ENCODE data around the gene NAT16.

The NAT16 gene

GRCh38 chr7:101223528-101223927 is 43.4 kb upstream of the NAT16 start:
- Histone ChIP-seq H3F3A (ENCODE audit: control insufficient read depth, insufficient read depth) (no peaks in the 10 kb centered on the region), H3K4me3 (ENCODE audit: low read length) (no peak overlapping the region), H3K9me3 (ENCODE audit: control insufficient read depth, insufficient read depth, low read length) (no peaks in the 10 kb centered on the region), H3K4me1 (ENCODE audit: control insufficient read depth, low read length) (peaks cover 7% of the 10 kb centered on the region), H4K20me1 (ENCODE audit: control insufficient read depth, insufficient read depth, low read depth, low read length) (no peaks in the 10 kb centered on the region), H3K27me3 (ENCODE audit: control insufficient read depth, low read length) (no peaks in the 10 kb centered on the region), H3K79me2 (ENCODE audit: control insufficient read depth, low read length) (peaks cover 30% of the 10 kb centered on the region), H3K36me3 (ENCODE audit: control insufficient read depth, low read length) (peaks cover 17% of the 10 kb centered on the region), H3K4me2 (ENCODE audit: low read length) (no peak overlapping the region), H3K9me2 (replicated peaks; ENCODE audit: control insufficient read depth, low read length) (no peaks in the 10 kb centered on the region), H3K27ac (ENCODE audit: low read depth, low read length) (no peak overlapping the region)
- TF ChIP-seq EZH2phosphoT487 (IDR thresholded peaks at IDR 0.05; ENCODE audit: borderline replicate concordance, low read length) = no peak

GRCh38 chr7:101222275-101222830 is 42.3 kb upstream of the NAT16 start:
- Histone ChIP-seq H3K27me3 (ENCODE audit: control insufficient read depth, low read length) (no peaks in the 10 kb centered on the region), H3K9me2 (replicated peaks; ENCODE audit: control insufficient read depth, low read length) (no peaks in the 10 kb centered on the region), H3F3A (ENCODE audit: control insufficient read depth, insufficient read depth) (no peaks in the 10 kb centered on the region), H4K20me1 (ENCODE audit: control insufficient read depth, insufficient read depth, low read depth, low read length) (no peaks in the 10 kb centered on the region), H3K79me2 (ENCODE audit: control insufficient read depth, low read length) (peaks cover 35% of the 10 kb centered on the region), H3K4me2 (ENCODE audit: low read length) (no peak overlapping the region), H3K27ac (ENCODE audit: low read depth, low read length) (no peak overlapping the region), H3K4me3 (ENCODE audit: low read length) (no peak overlapping the region), H3K4me1 (ENCODE audit: control insufficient read depth, low read length) (peaks cover 10% of the 10 kb centered on the region), H3K36me3 (ENCODE audit: control insufficient read depth, low read length) (peaks cover 17% of the 10 kb centered on the region), H3K9me3 (ENCODE audit: control insufficient read depth, insufficient read depth, low read length) (no peaks in the 10 kb centered on the region)
- TF ChIP-seq CTCF (IDR thresholded peaks at IDR 0.05; ENCODE audit: low read depth, low read length, poor library complexity, severe bottlenecking) (no peak), EZH2phosphoT487 (IDR thresholded peaks at IDR 0.05; ENCODE audit: borderline replicate concordance, low read length) (no peak)

- no peaks in the 10 kb centered on the region for H3K9me3 ChIP-seq (ENCODE audit: control insufficient read depth, insufficient read depth, low read length)
- no peaks in the 10 kb centered on the region for H3F3A ChIP-seq (ENCODE audit: control insufficient read depth, insufficient read depth)
- peaks cover 13% of the 10 kb centered on the region for H3K36me3 ChIP-seq (ENCODE audit: control insufficient read depth, low read length)
- H3K79me2 ChIP-seq (ENCODE audit: control insufficient read depth, low read length) = peaks cover 37% of the 10 kb centered on the region
- H3K9me2 ChIP-seq (replicated peaks; ENCODE audit: control insufficient read depth, low read length) = no peaks in the 10 kb centered on the region
- no peaks in the 10 kb centered on the region for H3K27me3 ChIP-seq (ENCODE audit: control insufficient read depth, low read length)
- H4K20me1 ChIP-seq (ENCODE audit: control insufficient read depth, insufficient read depth, low read depth, low read length) = no peaks in the 10 kb centered on the region
- TF ChIP-seq EZH2phosphoT487 (IDR thresholded peaks at IDR 0.05; ENCODE audit: borderline replicate concordance, low read length) (no peak), CTCF (IDR thresholded peaks at IDR 0.05; ENCODE audit: low read depth, low read length, poor library complexity, severe bottlenecking) (no peak)
- no peak overlapping the region for H3K27ac ChIP-seq (ENCODE audit: low read depth, low read length)
- no peak overlapping the region for H3K4me2 ChIP-seq (ENCODE audit: low read length)
- no peak overlapping the region for H3K4me3 ChIP-seq (ENCODE audit: low read length)
- peaks cover 19% of the 10 kb centered on the region for H3K4me1 ChIP-seq (ENCODE audit: control insufficient read depth, low read length)
Measured at GRCh38 chr7:101220295-101220694, 40.2 kb upstream of the NAT16 start.

GRCh38 chr7:101218236-101219125 is 38.4 kb upstream of the NAT16 start:
- Histone ChIP-seq H3K4me2 (ENCODE audit: low read length) (peak overlapping the region; percentile 82), H3K79me2 (ENCODE audit: control insufficient read depth, low read length) (peaks cover 37% of the 10 kb centered on the region), H3K4me3 (ENCODE audit: low read length) (peak overlapping the region; percentile 79), H3K27me3 (ENCODE audit: control insufficient read depth, low read length) (no peaks in the 10 kb centered on the region), H3K9me3 (ENCODE audit: control insufficient read depth, insufficient read depth, low read length) (no peaks in the 10 kb centered on the region), H3K27ac (ENCODE audit: low read depth, low read length) (no peak overlapping the region), H4K20me1 (ENCODE audit: control insufficient read depth, insufficient read depth, low read depth, low read length) (no peaks in the 10 kb centered on the region), H3K36me3 (ENCODE audit: control insufficient read depth, low read length) (peaks cover 6% of the 10 kb centered on the region), H3K4me1 (ENCODE audit: control insufficient read depth, low read length) (peaks cover 19% of the 10 kb centered on the region), H3F3A (ENCODE audit: control insufficient read depth, insufficient read depth) (no peaks in the 10 kb centered on the region), H3K9me2 (replicated peaks; ENCODE audit: control insufficient read depth, low read length) (no peaks in the 10 kb centered on the region)
- TF ChIP-seq EZH2phosphoT487 (IDR thresholded peaks at IDR 0.05; ENCODE audit: borderline replicate concordance, low read length) (no peak), CTCF (IDR thresholded peaks at IDR 0.05; ENCODE audit: low read depth, low read length, poor library complexity, severe bottlenecking) (no peak)

Measured in DOHH2 (cell line).